Measurements from ENCODE around the gene KBTBD12. TPM values are rescaled to one million over a fixed set of nuclear protein-coding genes. Genes with fewer than 3 reads are reported as not detected.

Gene KBTBD12
- total RNA-seq, 4 donors from 2014 or later, result 16.0 to 28.7 (median 22.1) TPM

DNA sequence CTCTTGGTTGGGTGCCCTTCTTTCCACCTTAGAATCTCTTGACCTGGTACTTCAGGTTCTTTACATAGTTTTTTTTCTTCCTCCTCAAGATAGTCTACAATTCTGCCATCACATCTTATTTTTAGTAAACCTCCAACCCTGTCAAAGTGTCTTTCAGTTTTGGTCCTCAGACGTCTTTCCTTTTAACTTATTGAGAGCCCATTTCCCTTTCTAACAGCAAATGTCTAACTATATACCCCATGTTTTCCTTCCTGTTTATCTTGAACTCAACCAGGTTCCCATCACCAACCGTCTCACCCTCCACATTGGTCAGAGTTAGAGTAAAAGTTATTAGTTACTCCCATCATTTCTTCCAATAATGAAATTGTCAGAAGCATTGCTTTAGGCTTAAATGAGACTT lies 10.4 kb downstream of the KBTBD12 start:
- H3K27ac ChIP-seq, result no peak overlapping the region
- in situ Hi-C loops (cut with MboI; ENCODE audit: low sequenced_read_pairs in 4 of 4) (no loop called here), intact Hi-C loops (cut with DNase I; ENCODE audit: low total_unique reads) (no loop called here)
- peaks cover 0 to 5% of the 10 kb centered on the region in 2 donors for H3K36me3 ChIP-seq
- H3K4me3 ChIP-seq, result no peak overlapping the region
- ATAC-seq, result no peak
- H3K9me3 ChIP-seq, result no peaks in the 10 kb centered on the region
- DNase-seq, result no peak
- H3K27me3 ChIP-seq, result no peaks in the 10 kb centered on the region
- peaks cover 47 to 48% of the 10 kb centered on the region in 2 donors for H3K4me1 ChIP-seq
- TF ChIP-seq CTCF (IDR thresholded peaks at IDR 0.05 in 4 of 5, conservative IDR thresholded peaks at IDR 0.05 in 1 of 5), result no peak
- no peak for TF ChIP-seq POLR2A (IDR thresholded peaks at IDR 0.05)

GRCh38 chr3:127927829-127928604 lies 13.0 kb downstream of the KBTBD12 start:
- DNase-seq (no peak), ATAC-seq (no peak)
- intact Hi-C loops (cut with DNase I; ENCODE audit: low total_unique reads), result no loop called here
- TF ChIP-seq CTCF (IDR thresholded peaks at IDR 0.05 in 4 of 5, conservative IDR thresholded peaks at IDR 0.05 in 1 of 5) (no peak), POLR2A (IDR thresholded peaks at IDR 0.05) (no peak)
- no peak overlapping the region for H3K27ac ChIP-seq
- H3K36me3 ChIP-seq, result peaks cover 0 to 12% of the 10 kb centered on the region in 2 donors
- in situ Hi-C loops (cut with MboI; ENCODE audit: low sequenced_read_pairs in 4 of 4), result no loop called here
- no peaks in the 10 kb centered on the region for H3K9me3 ChIP-seq
- no peak overlapping the region for H3K4me3 ChIP-seq
- H3K4me1 ChIP-seq, result peaks cover 22 to 23% of the 10 kb centered on the region in 2 donors
- H3K27me3 ChIP-seq, result no peaks in the 10 kb centered on the region

DNA sequence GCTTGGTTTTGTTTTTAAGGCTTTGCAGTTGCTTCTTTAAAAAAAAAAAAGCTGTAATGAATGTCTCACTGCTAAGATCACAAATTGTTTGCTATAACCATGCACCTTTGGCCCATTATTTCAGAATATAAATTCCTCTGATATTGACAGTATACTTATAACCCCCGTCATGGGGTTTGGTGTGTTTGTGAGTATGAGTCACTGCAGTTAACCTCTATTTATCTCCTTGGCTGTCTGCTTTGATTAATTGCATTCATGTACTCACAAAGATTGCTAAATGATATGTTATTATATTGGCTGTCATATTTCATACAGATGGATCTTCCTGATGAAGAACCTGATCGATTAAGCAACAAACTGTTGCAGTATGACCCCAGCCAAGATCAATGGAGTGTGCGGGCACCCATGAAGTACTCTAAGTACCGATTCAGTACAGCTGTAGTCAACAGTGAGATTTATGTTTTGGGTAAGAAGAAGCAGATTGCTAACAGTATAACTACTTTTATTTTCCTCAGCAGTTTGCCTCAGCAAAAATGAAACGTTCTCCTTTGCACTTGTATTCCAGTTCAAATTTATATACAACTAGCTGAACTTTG lies 14.9 kb downstream of the KBTBD12 start:
- Histone ChIP-seq H3K27ac (no peak overlapping the region), H3K36me3 (peaks cover 0 to 12% of the 10 kb centered on the region in 2 donors), H3K27me3 (no peaks in the 10 kb centered on the region), H3K4me3 (no peak overlapping the region), H3K4me1 (peaks cover 5 to 8% of the 10 kb centered on the region in 2 donors), H3K9me3 (no peaks in the 10 kb centered on the region)
- in situ Hi-C loops (cut with MboI; ENCODE audit: low sequenced_read_pairs in 4 of 4), result no loop called here
- intact Hi-C loops (cut with DNase I; ENCODE audit: low total_unique reads), result no loop called here
- TF ChIP-seq CTCF (IDR thresholded peaks at IDR 0.05 in 4 of 5, conservative IDR thresholded peaks at IDR 0.05 in 1 of 5) (no peak), POLR2A (IDR thresholded peaks at IDR 0.05) (no peak)
- DNase-seq, result no peak
- no peak for ATAC-seq

- in situ Hi-C loops (cut with MboI; ENCODE audit: low sequenced_read_pairs in 4 of 4) (no loop called here), intact Hi-C loops (cut with DNase I; ENCODE audit: low total_unique reads) (no loop called here)
- TF ChIP-seq POLR2A (IDR thresholded peaks at IDR 0.05), result no peak
- no peak for TF ChIP-seq CTCF (IDR thresholded peaks at IDR 0.05 in 4 of 5, conservative IDR thresholded peaks at IDR 0.05 in 1 of 5)
- H3K9me3 ChIP-seq, result no peaks in the 10 kb centered on the region
- peaks cover 0 to 12% of the 10 kb centered on the region in 2 donors for H3K36me3 ChIP-seq
- no peak for DNase-seq
- H3K4me1 ChIP-seq, result no peaks in the 10 kb centered on the region
- no peak overlapping the region for H3K4me3 ChIP-seq
- H3K27ac ChIP-seq, result no peak overlapping the region
- no peaks in the 10 kb centered on the region for H3K27me3 ChIP-seq
- ATAC-seq, result no peak
Observed at GRCh38 chr3:127933396-127933795, 18.4 kb downstream of the KBTBD12 start.

Data from gastrocnemius medialis (tissue), 4 donors.